Keratinocyte (primary cell): ENCODE measurements around the gene ADPRS. TPM values are rescaled to one million over a fixed set of nuclear protein-coding genes. Genes with fewer than 3 reads are reported as not detected.

Experiments
- DNase-seq: peaks from one replicate; pipeline ENCODE4 v3.0.0-alpha.2; 2011; ENCODE audit warnings: low read depth, missing footprints, low spot score
- FAIRE-seq: peaks from 2 replicates; lab custom pipeline; 2011; peaks lifted over from hg19 to GRCh38; lab: Jason Lieb, UNC
- H2AFZ ChIP-seq: 2 replicates; pipeline ENCODE4 v1.6.0; 2012; ENCODE audit warnings: low read length, control low read depth, inconsistent platforms; ENCODE audit not compliant: control insufficient read depth
- H3K27ac ChIP-seq: 2 replicates; pipeline ENCODE4 v1.5.1; 2011; ENCODE audit warnings: low read length; ENCODE audit not compliant: control insufficient read depth, insufficient read depth
- H3K27me3 ChIP-seq: 3 replicates; pipeline ENCODE4 v1.6.0; 2011; ENCODE audit warnings: low read length; ENCODE audit not compliant: control insufficient read depth, insufficient read depth; ENCODE audit errors: extremely low read depth
- H3K36me3 ChIP-seq, 2 experiments: 2 replicates in 1 of 2; 3 replicates in 1 of 2; pipeline ENCODE4 v1.5.1; 2011; ENCODE audit warnings: low read length in 2 of 2, mild to moderate bottlenecking in 1 of 2; ENCODE audit not compliant: control insufficient read depth in 2 of 2, insufficient read depth in 2 of 2; ENCODE audit errors: extremely low read depth in 1 of 2
- H3K4me1 ChIP-seq: 3 replicates; pipeline ENCODE4 v1.5.1; 2011; ENCODE audit warnings: low read length; ENCODE audit not compliant: control insufficient read depth, insufficient read depth; ENCODE audit errors: extremely low read depth
- H3K4me2 ChIP-seq: 3 replicates; pipeline ENCODE4 v1.6.0; 2011; ENCODE audit warnings: low read depth, low read length; ENCODE audit not compliant: control insufficient read depth, insufficient read depth; ENCODE audit errors: extremely low read depth
- H3K4me3 ChIP-seq, 3 experiments: fragments of 200-600 bp in 1 of 3; sonication (generic) in 1 of 3; 2 replicates in 2 of 3; 3 replicates in 1 of 3; pipeline ENCODE4 v1.5.1; 2011 to 2016; ENCODE audit warnings: low read length in 3 of 3, mild to moderate bottlenecking in 3 of 3, control low read depth in 2 of 3, inconsistent platforms in 1 of 3, low read depth in 1 of 3, mixed read lengths in 1 of 3, mixed run types in 1 of 3, moderate library complexity in 1 of 3; ENCODE audit not compliant: control insufficient read depth in 2 of 3, insufficient read depth in 2 of 3; ENCODE audit errors: extremely low read depth in 1 of 3
- H3K79me2 ChIP-seq: 2 replicates; pipeline ENCODE4 v1.6.0; 2012; ENCODE audit warnings: low read length; ENCODE audit not compliant: control insufficient read depth, insufficient read depth
- H3K9ac ChIP-seq: 3 replicates; pipeline ENCODE4 v1.6.0; 2011; ENCODE audit warnings: low read length; ENCODE audit not compliant: control insufficient read depth, insufficient read depth; ENCODE audit errors: extremely low read depth
- H3K9me1 ChIP-seq: 3 replicates; pipeline ENCODE4 v1.6.0; 2011; ENCODE audit warnings: low read length; ENCODE audit not compliant: control insufficient read depth, insufficient read depth; ENCODE audit errors: extremely low read depth
- H3K9me3 ChIP-seq: 2 replicates; pipeline ENCODE4 v1.5.1; 2012; ENCODE audit warnings: low read depth, low read length; ENCODE audit not compliant: control insufficient read depth
- H4K20me1 ChIP-seq: 3 replicates; pipeline ENCODE4 v1.6.0; 2011; ENCODE audit warnings: low read length; ENCODE audit not compliant: control insufficient read depth, insufficient read depth; ENCODE audit errors: extremely low read depth
- EZH2 ChIP-seq: IDR thresholded peaks from one replicate; pipeline ENCODE4 v1.6.1; 2012; ENCODE audit warnings: inconsistent platforms, mild to moderate bottlenecking, low read length, moderate library complexity
- dilution Hi-C: fragments of 300-500 bp; cut with MboI; formaldehyde crosslinking; loops from one replicate; pipeline ENCODE4 v1.7.0; 2020; ENCODE audit warnings: low sequenced_read_pairs; ENCODE audit not compliant: extremely low pct_ligation_motif_present
- polyA plus RNA-seq, 5 experiments: library from polyadenylated mRNA; depleted of rRNA in 3 of 5; stranded (reverse) in 3 of 5; stranded (forward) in 1 of 5; unstranded in 1 of 5; fragments of >200 nt; gene quantifications; 1 replicate in 1 of 5; 2 replicates in 3 of 5; 3 replicates in 1 of 5; pipeline versions ENCODE4 v1.2.1 to v1.2.3, GENCODE V29; 2011 to 2012; ENCODE audit warnings: missing spikeins in 2 of 5, low read depth in 1 of 5, low replicate concordance in 1 of 5
- TF ChIP-seq, protein P1 (sequence below), 3 experiments: IDR thresholded peaks in 1 of 3; conservative IDR thresholded peaks in 1 of 3; optimal IDR thresholded peaks in 1 of 3; 2 replicates in 2 of 3; 3 replicates in 1 of 3; pipeline versions ENCODE3 to v1.5.1; 2011; ENCODE audit warnings: low read length in 3 of 3, mild to moderate bottlenecking in 3 of 3, moderate library complexity in 2 of 3, control low read depth in 1 of 3, inconsistent platforms in 1 of 3; ENCODE audit not compliant: insufficient read depth in 2 of 3; ENCODE audit errors: extremely low read depth in 1 of 3

The ADPRS gene
- polyA plus RNA-seq, 1 donor (not counting 4 experiments of a cell fraction or from before 2014, with no cell fraction given), result 33.1 TPM

DNA sequence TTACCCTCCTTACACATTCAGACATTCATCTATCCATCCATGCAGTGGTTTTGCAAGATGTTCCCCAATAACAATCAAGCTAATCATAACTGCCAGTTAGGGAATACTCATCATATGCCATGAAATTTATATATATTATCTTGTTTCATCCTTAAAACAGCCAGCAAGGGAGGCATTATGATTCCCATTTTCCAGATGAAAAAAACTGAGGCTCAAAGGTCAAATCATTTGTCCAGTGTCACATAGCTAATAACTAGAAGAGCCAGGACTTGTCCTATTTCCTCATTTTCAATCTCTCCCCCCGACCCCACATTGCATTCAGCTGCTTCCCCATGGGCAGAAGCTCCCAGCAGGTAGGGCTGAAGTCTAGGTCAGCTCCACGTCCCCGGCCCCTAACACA, 43.3 kb downstream of the ADPRS start:
- no peak for DNase-seq
- Histone ChIP-seq H3K27ac (no peak overlapping the region), H3K9ac (no peak overlapping the region), H3K4me3 (no peak overlapping the region), H2AFZ (no peak overlapping the region), H4K20me1 (no peaks in the 10 kb centered on the region), H3K36me3 (peaks cover 3 to 11% of the 10 kb centered on the region in 2 experiments), H3K9me1 (no peaks in the 10 kb centered on the region), H3K9me3 (no peaks in the 10 kb centered on the region), H3K4me1 (peaks cover 44% of the 10 kb centered on the region), H3K27me3 (no peaks in the 10 kb centered on the region), H3K79me2 (no peaks in the 10 kb centered on the region), H3K4me2 (no peak overlapping the region)
- FAIRE-seq, result no peak
- TF ChIP-seq EZH2, result no peak
- TF ChIP-seq, protein P1, sequence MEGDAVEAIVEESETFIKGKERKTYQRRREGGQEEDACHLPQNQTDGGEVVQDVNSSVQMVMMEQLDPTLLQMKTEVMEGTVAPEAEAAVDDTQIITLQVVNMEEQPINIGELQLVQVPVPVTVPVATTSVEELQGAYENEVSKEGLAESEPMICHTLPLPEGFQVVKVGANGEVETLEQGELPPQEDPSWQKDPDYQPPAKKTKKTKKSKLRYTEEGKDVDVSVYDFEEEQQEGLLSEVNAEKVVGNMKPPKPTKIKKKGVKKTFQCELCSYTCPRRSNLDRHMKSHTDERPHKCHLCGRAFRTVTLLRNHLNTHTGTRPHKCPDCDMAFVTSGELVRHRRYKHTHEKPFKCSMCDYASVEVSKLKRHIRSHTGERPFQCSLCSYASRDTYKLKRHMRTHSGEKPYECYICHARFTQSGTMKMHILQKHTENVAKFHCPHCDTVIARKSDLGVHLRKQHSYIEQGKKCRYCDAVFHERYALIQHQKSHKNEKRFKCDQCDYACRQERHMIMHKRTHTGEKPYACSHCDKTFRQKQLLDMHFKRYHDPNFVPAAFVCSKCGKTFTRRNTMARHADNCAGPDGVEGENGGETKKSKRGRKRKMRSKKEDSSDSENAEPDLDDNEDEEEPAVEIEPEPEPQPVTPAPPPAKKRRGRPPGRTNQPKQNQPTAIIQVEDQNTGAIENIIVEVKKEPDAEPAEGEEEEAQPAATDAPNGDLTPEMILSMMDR (optimal IDR thresholded peaks at IDR 0.05 in 1 of 3, IDR thresholded peaks at IDR 0.05 in 1 of 3, conservative IDR thresholded peaks at IDR 0.05 in 1 of 3; ENCODE audit: extremely low read depth in 1 of 3, insufficient read depth in 2 of 3, low read length in 3 of 3), result no peak
- dilution Hi-C loops, result no loop called here

DNA sequence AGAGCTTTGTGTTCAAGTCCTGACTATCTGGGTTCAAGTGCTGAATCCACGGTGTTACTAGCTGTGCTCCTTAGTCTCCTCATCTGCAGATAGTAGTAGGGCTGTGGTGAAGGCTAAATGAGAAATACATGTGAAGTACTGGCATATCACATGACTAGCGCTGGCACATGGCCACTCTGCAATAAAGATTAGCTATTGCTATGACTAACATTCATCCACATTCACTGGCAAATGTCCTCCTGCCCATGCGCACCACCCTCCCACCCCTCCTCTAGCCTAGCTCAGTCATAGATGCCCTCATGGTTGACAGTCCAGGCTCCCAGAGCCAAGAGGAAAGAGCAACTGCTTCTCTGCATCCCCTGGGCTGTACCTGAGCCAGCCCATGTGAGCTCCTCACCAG, 44.8 kb downstream of the ADPRS start:
- dilution Hi-C loops, result no loop called here
- Histone ChIP-seq H3K79me2 (peaks cover 3% of the 10 kb centered on the region), H3K4me3 (no peak overlapping the region), H3K9me3 (no peaks in the 10 kb centered on the region), H3K9ac (no peak overlapping the region), H4K20me1 (no peaks in the 10 kb centered on the region), H3K4me2 (peak overlapping the region; percentile 25), H3K27me3 (no peaks in the 10 kb centered on the region), H3K9me1 (no peaks in the 10 kb centered on the region), H3K36me3 (peaks cover 9 to 20% of the 10 kb centered on the region in 2 experiments), H2AFZ (peak overlapping the region; percentile 14), H3K4me1 (peaks cover 43% of the 10 kb centered on the region), H3K27ac (peak overlapping the region; percentile 98)
- no peak for TF ChIP-seq EZH2
- TF ChIP-seq, protein P1 (optimal IDR thresholded peaks at IDR 0.05 in 1 of 3, IDR thresholded peaks at IDR 0.05 in 1 of 3, conservative IDR thresholded peaks at IDR 0.05 in 1 of 3; ENCODE audit: extremely low read depth in 1 of 3, insufficient read depth in 2 of 3, low read length in 3 of 3), result no peak
- FAIRE-seq (peak; percentile 87), DNase-seq (peak; percentile 75)
